RPMI8226 (cell line): ENCODE results near the gene GTF3C5.
"Not testable (repeated sequence)": the region's sequence is repeated elsewhere in the genome, so short reads cannot be mapped to it uniquely, and the experiment has no call there.

Source experiments
- DNase-seq: peaks from one replicate; pipeline ENCODE4 v3.0.0-alpha.2; 2015

The GTF3C5 gene

DNA sequence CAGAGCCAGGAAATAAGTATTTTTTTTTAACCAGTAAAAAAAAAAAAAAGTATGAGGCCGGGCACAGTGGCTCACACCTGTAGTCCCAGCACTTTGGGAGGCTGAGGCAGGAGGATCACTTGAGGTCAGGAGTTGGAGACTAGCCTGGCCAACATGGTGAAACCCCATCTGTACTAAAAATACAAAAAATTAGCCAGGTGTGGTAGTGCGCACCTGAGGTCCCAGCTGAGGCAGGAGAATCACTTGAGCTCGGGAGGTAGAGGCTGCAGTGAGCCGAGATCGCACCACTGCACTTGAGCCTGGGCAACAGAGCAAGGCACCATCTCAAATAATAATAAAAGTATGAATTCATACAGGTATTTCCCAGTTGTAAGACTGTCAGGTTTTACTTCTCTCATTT lies 41.4 kb downstream of the GTF3C5 start:
- DNase-seq: not testable (repeated sequence)

- no peak for DNase-seq
These were observed 42.6 kb downstream of the GTF3C5 start for GRCh38 chr9:133073086-133074014.

- DNase-seq: no peak
These were observed 43.4 kb downstream of the GTF3C5 start for GRCh38 chr9:133074111-133074651.

DNA sequence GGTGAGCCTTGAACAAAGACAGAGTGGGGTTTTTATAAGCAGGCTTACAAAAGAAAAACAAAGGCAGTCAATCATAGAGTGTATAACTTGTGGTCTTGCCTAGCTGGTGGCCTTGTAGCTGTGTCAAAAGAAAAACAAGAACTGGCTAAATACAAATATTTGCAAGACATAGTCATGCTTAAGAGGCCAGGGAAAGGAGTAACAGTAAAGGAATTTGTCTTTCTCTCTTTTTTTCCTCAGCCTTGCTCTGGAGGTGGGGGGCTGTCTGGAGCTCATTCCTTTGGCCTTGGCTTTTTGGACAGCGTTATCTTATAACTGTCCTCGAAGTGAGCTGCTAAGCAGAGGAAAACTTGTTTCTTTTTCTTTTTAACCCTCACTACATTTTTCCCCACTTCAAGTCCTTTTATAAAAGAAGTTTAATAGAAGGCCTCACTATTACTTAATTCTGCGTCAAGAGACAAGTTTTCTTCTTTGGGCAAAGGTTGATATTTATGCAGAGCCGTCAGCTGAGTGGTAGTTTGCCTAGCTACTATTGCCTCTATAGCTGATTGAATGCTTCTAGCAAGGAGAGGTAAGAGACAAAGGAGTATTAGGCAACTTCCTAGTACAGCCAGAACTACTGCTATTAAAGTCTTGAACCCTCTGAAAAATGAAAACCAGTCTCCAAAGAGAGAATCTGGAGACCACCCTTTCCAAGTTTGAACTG lies 45.3 kb downstream of the GTF3C5 start:
- DNase-seq: no peak

DNA sequence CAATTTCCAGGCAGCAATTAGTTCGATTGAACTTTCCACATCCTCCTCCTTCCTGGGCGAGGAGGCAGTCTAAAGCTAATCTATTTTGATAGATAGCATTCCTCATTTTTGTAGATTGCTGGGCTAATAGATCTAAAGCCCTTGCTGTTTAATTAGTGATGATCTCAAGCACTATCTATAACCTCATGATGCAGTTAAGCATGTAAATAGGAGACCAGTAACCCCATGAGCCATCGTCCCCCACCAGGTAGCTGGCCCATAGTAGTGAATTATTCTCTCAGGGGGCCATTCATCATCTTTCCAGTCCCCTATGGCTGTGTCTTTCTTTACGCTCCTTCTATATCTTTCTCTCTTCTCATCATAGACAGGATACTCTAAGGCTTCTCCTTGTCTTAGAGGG lies 45.9 kb downstream of the GTF3C5 start:
- no peak for DNase-seq

DNA sequence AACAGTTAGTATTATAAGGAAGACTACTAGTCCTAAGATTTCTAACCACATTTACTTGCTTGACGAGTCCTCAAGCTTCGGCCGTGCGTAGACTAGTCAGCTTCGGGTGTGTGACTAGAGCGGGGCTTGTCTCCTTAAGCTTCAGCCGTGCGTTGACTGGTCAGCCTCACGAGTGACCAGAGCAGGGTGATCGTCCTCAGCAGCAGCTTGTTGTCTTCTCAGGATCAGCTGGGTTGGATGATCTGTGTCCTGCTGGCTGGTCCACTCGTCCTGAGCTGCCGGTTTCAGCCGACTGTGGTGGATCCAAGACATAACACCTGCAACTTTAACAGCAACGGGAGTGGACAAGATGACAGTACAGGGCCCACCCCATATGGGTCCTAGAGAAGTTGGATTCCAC lies 47.7 kb downstream of the GTF3C5 start:
- DNase-seq: no peak

GRCh38 chr9:133080161-133080560 lies 49.4 kb downstream of the GTF3C5 start:
- DNase-seq: no peak

GRCh38 chr9:133080786-133081779 lies 50.3 kb downstream of the GTF3C5 start:
- not testable (repeated sequence) for DNase-seq

DNA sequence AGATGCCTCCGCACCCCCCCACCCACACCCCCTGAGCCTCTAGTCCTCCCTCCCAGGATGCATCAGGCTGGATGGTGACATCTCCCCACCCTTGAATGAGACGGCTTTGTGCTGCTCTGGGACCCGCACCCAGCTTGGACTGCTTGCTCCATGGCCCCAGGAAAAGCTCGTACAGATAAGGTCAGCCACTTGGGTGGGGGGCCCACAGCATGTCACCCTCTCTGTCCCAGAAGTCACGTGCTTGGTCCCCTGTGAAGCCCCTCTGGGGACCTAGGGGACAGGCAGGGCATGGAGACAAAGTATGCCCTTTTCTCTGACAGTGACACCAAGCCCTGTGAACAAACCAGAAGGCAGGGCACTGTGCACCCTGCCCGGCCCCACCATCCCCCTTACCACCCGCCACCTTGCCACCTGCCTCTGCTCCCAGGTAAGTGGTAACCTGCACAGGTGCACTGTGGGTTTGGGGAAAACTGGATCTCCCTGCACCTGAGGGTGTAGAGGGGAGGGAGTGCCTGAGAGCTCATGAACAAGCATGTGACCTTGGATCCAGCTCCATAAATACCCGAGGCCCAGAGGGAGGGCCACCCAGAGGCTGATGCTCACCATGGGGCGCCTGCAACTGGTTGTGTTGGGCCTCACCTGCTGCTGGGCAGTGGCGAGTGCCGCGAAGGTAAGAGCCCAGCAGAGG lies 51.3 kb downstream of the GTF3C5 start:
- DNase-seq: not testable (repeated sequence)

GRCh38 chr9:133083688-133084087 lies 52.9 kb downstream of the GTF3C5 start:
- DNase-seq: not testable (repeated sequence)

DNA sequence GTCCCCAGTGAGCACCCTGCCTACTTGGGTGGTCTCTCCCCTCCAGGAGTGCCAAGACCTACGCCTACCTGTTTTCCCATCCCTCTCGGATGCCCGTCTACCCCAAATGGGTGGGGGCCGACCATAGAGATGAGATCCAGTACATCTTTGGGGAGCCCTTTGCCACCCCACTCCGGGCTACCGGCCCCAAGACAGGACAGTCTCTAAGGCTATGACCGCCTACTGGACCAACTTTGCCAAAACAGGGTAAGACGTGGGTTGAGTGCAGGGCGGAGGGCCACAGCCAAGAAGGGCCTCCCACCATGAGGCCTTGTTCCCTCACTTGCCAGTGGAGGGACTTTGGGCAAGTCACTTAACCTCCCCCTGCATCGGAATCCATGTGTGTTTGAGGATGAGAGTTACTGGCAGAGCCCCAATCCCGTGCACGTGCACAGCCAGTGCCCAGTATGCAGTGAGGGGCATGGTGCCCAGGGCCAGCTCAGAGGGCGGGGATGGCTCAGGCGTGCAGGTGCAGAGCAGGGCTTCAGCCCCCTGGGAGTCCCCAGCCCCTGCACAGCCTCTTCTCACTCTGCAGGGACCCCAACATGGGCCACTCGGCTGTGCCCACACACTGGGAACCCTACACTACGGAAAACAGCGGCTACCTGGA lies 55.5 kb downstream of the GTF3C5 start:
- DNase-seq: not testable (repeated sequence)

- no peak for DNase-seq
These were observed 56.1 kb downstream of the GTF3C5 start for GRCh38 chr9:133086894-133087293.

DNA sequence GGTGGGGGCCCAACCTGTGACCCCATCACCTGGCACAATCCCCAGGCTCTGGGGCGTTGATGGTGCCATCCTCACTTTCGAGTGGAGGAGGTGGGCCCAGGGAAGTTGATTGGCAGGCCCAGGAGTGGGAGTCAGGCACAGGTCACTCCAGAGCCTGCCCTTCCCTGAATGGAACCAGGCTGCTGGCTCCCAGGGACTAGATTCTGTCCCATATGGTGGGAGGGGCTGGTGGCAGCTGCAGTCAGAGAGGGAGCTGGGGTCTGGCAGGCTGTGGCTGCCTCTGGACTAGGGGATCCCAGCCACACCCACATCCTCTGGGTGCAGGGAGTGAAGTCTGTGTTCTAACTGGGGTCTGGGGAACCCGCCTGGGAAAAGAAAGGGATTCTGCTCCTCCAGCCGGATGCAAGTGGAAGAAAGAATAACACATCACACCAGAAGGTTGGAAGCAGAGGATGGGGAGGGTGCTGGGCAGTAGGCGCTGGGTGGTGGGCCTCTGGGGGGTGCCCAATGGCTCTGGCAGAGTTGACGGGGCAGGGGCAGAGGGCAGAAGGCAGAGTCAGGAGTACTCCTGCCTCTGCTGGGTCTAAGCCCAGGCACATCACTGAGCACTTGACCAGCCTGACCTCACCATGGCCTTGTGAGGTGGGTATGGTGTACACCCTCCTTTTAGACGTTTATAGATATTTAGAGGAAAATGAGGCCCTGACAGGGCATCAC lies 56.8 kb downstream of the GTF3C5 start:
- no peak for DNase-seq

DNA sequence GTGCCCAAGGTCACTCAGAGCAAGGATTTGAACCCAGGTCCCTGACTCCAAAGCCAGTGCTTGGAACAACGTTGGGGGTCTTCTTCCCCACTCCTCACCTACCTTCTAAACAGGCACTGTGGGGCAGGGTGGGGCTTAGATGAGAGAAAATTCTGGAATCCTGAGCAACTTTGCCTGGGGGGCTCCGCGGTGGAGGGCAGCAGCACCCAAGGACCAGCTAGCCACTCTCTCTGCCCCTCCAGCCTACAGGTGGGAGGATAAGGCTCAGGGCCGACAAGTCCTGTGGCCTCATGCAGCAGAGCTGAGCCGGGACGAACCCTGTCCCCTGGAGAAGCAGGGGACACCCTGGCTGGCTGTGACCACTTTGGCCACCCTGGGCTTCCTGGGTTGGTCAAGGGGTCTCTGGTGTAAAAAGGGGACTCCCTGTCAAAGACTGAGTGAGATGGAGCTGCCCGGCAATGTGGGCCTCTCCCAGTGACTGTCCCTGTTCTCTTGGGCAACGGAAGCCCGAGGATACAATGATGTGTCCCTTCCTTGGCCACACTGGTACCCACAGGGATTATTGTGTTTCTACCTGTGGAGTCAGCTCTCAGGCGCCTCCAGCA lies 57.5 kb downstream of the GTF3C5 start:
- DNase-seq: no peak

GRCh38 chr9:133088756-133089155 lies 58.0 kb downstream of the GTF3C5 start:
- DNase-seq: no peak

DNA sequence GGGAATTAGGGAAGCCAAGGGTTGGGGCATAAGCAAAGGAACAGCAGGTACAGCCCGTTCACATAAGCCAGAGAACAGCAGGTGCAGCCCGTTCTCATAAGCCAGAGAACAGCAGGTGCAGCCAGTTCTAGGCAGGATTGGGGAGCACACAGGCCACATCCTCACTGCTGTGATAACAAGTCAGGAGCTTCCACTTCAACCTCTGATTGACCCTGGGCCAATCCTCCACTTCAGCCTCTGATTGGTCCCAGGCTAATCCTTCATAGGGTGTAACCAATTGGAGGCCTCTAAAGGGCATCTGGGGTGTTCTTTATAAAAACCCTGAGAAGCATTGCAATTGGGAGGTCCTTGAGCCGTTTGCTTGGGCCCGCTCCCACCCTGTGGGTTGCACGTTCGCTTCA lies 58.5 kb downstream of the GTF3C5 start:
- peak; percentile 72 for DNase-seq

- no peak for DNase-seq
These were observed 59.4 kb downstream of the GTF3C5 start for GRCh38 chr9:133090187-133090586.

- DNase-seq: no peak
These were observed 60.1 kb downstream of the GTF3C5 start for GRCh38 chr9:133090752-133091385.

DNA sequence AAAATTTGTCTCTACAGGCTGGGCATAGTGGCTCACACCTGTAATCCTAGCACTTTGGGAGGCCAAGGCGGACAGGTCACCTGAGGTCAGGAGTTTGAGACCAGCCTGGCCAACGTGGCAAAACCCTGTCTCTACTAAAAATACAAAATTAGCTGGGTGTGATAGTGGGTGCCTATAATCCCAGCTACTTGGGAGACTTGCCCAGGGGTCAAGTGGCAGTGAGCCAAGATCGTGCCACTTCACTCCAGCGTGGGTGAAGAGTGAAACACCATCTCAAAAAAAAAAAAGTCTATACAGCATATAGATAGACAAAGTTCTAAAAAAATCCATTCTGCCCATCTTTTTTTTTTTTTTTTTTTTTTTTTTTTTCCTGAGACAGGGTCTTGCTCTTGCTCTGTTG lies 63.6 kb downstream of the GTF3C5 start:
- not testable (repeated sequence) for DNase-seq
